BJ (cell line): ENCODE measurements around the gene SPEM2. TPM values are rescaled to one million over a fixed set of nuclear protein-coding genes. Genes with fewer than 3 reads are reported as not detected.
A peak's percentile ranks its signal among the peaks of the same experiment; 100 is the strongest.

Source experiments
- CTCF ChIA-PET: fragments of 350-600 bp; formaldehyde crosslinking; extraction: SDS; loops from one replicate; lab custom pipeline; 2021; ENCODE audit warnings: antibody characterized with exemption, inconsistent platforms; lab: Yijun Ruan, JAX
- POLR2A ChIA-PET: fragments of 300-600 bp; sonication (Branson Sonifier 250); formaldehyde crosslinking; extraction: SDS; loops from one replicate; lab custom pipeline; 2021; ENCODE audit warnings: antibody characterized with exemption; lab: Charles Lee
- DNase-seq: peaks from one replicate; pipeline ENCODE4 v3.0.0-alpha.2; 2011; ENCODE audit warnings: low read depth
- H3K27me3 ChIP-seq: 2 replicates; pipeline ENCODE4 v1.6.0; 2011; ENCODE audit warnings: low read length; ENCODE audit not compliant: control insufficient read depth, insufficient read depth
- H3K36me3 ChIP-seq: 2 replicates; pipeline ENCODE4 v1.5.1; 2011; ENCODE audit warnings: low read length; ENCODE audit not compliant: control insufficient read depth, insufficient read depth
- H3K4me3 ChIP-seq: 2 replicates; pipeline ENCODE4 v1.5.1; 2011; ENCODE audit warnings: low read depth, mild to moderate bottlenecking, control low read depth, low read length
- CTCF ChIP-seq: IDR thresholded peaks from 2 replicates; pipeline ENCODE4 v1.5.1; 2011; ENCODE audit warnings: low read depth, mild to moderate bottlenecking, control low read depth, inconsistent platforms, low read length, moderate library complexity; ENCODE audit not compliant: insufficient read depth
- polyA minus RNA-seq: library from RNA; depleted of rRNA, polyadenylated mRNA; stranded (reverse); fragments of >200 nt; gene quantifications from 2 replicates; pipeline ENCODE4 v1.2.3, GENCODE V29; 2011; rRNA and poly(A)+ RNA removed
- polyA plus RNA-seq: library from polyadenylated mRNA; depleted of rRNA; stranded (reverse); fragments of >200 nt; gene quantifications from 2 replicates; pipeline ENCODE4 v1.2.3, GENCODE V29; 2011; rRNA removed

The SPEM2 gene
- polyA plus RNA-seq (not detected in 2 replicates), polyA minus RNA-seq (not detected in 2 replicates)

- no peak within 1 kb of the TSS for H3K4me3 ChIP-seq
- DNase-seq = no peak
- no peak for TF ChIP-seq CTCF
- H3K27me3 ChIP-seq = no peaks in the 10 kb centered on the region
- POLR2A ChIA-PET = interaction anchor here (0.6 kb wide), 1 partner anchor 136 kb away, joined by 3 read pairs; no protein-coding TSS in a partner anchor
- no peaks in the 10 kb centered on the region for H3K36me3 ChIP-seq
- CTCF ChIA-PET = no interaction called here
Measured at GRCh38 chr17:7425316-7425715, at the start of gene SPEM2. Gene SPEM2 (plus strand): TSS chr17:7425616. CDS start chr17:7425689, 73 bp downstream.

GRCh38 chr17:7379134-7379533 is 46.3 kb upstream of the SPEM2 start:
- Histone ChIP-seq H3K36me3 (no peaks in the 10 kb centered on the region), H3K27me3 (peaks cover 8% of the 10 kb centered on the region), H3K4me3 (no peak overlapping the region)
- ChIA-PET POLR2A (no interaction called here), CTCF (interaction anchor here (2.3 kb wide), 1 partner anchor 23 kb away, joined by 13 read pairs; no protein-coding TSS in a partner anchor)
- TF ChIP-seq CTCF = no peak
- no peak for DNase-seq

GRCh38 chr17:7380321-7380720 is 45.1 kb upstream of the SPEM2 start:
- ChIA-PET CTCF (interaction anchor here (0.7 to 2.3 kb wide), 4 partner anchors 24 to 180 kb away, joined by 3 to 13 read pairs (median 3); no protein-coding TSS in a partner anchor), POLR2A (no interaction called here)
- peaks cover 8% of the 10 kb centered on the region for H3K27me3 ChIP-seq
- TF ChIP-seq CTCF = no peak
- DNase-seq = peak; percentile 39
- no peaks in the 10 kb centered on the region for H3K36me3 ChIP-seq
- H3K4me3 ChIP-seq = peak overlapping the region; percentile 41

GRCh38 chr17:7380855-7381683 is 44.3 kb upstream of the SPEM2 start, which contains the start of gene TNK1:
Gene TNK1 (plus strand): TSS chr17:7381089. CDS start chr17:7382927, 1,838 bp downstream.
- no peak for DNase-seq
- Histone ChIP-seq H3K36me3 (no peaks in the 10 kb centered on the region), H3K27me3 (peaks cover 8% of the 10 kb centered on the region), H3K4me3 (peak within 1 kb of the TSS; percentile 41)
- CTCF ChIA-PET = interaction anchor here (0.7 to 2.3 kb wide), 3 partner anchors 25 to 179 kb away, joined by 3 to 13 read pairs (median 3); no protein-coding TSS in a partner anchor
- POLR2A ChIA-PET = no interaction called here
- TF ChIP-seq CTCF = no peak

- no peak for TF ChIP-seq CTCF
- DNase-seq = no peak
- peaks cover 8% of the 10 kb centered on the region for H3K27me3 ChIP-seq
- POLR2A ChIA-PET = no interaction called here
- CTCF ChIA-PET = interaction anchor here (0.8 to 5.7 kb wide), 2 partner anchors 27 to 305 kb away, joined by 4 to 26 read pairs; partner anchors contain the start of genes TMEM95 and TP53
- H3K4me3 ChIP-seq = no peak overlapping the region
- peaks cover 2% of the 10 kb centered on the region; the same call in 1 of the 2 replicates for H3K36me3 ChIP-seq
Measured at GRCh38 chr17:7382901-7383300, 42.5 kb upstream of the SPEM2 start.
